Epithelial cell of proximal tubule (primary cell): ENCODE measurements around the gene CPNE4. TPM values are rescaled to one million over a fixed set of nuclear protein-coding genes. Genes with fewer than 3 reads are reported as not detected.

Source experiments
- DNase-seq: peaks from one replicate; pipeline ENCODE4 v3.0.0-alpha.2; 2011; ENCODE audit warnings: low read depth
- H3K4me3 ChIP-seq: 2 replicates; pipeline ENCODE4 v1.5.1; 2011; ENCODE audit warnings: low read depth, mild to moderate bottlenecking, low read length
- total RNA-seq: library from RNA; depleted of rRNA; stranded (reverse); fragments of >200 nt; gene quantifications from 2 replicates; pipeline ENCODE4 v1.2.3, GENCODE V29; 2015
- TF ChIP-seq, protein P1 (sequence below): conservative IDR thresholded peaks from 2 replicates; pipeline ENCODE4 v1.5.1; 2012; ENCODE audit warnings: low read depth, mild to moderate bottlenecking, low read length

The CPNE4 gene
- total RNA-seq, 1 donor from 2014 or later: 4.1 TPM

DNA sequence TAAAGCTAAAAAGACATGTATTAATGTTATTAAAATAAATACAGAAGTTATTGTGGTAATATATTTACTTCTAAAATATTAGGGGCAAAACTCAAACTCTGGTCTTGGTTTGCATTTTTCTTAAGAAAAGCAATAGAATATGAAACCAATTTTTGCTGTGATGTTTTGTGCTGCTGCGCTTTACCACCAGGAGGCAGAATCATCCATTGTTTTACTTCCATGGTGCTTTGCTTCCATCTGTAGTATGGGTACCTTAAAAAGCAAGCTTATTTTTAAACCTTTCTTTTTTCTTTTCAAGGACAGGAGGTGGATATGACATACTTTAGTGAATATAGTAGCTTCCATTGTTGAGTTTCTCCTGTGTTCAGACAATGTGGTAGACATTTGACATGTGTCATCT, 485.5 kb downstream of the CPNE4 start:
- no peak overlapping the region for H3K4me3 ChIP-seq
- TF ChIP-seq, protein P1, sequence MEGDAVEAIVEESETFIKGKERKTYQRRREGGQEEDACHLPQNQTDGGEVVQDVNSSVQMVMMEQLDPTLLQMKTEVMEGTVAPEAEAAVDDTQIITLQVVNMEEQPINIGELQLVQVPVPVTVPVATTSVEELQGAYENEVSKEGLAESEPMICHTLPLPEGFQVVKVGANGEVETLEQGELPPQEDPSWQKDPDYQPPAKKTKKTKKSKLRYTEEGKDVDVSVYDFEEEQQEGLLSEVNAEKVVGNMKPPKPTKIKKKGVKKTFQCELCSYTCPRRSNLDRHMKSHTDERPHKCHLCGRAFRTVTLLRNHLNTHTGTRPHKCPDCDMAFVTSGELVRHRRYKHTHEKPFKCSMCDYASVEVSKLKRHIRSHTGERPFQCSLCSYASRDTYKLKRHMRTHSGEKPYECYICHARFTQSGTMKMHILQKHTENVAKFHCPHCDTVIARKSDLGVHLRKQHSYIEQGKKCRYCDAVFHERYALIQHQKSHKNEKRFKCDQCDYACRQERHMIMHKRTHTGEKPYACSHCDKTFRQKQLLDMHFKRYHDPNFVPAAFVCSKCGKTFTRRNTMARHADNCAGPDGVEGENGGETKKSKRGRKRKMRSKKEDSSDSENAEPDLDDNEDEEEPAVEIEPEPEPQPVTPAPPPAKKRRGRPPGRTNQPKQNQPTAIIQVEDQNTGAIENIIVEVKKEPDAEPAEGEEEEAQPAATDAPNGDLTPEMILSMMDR: peak; percentile 75
- no peak for DNase-seq

DNA sequence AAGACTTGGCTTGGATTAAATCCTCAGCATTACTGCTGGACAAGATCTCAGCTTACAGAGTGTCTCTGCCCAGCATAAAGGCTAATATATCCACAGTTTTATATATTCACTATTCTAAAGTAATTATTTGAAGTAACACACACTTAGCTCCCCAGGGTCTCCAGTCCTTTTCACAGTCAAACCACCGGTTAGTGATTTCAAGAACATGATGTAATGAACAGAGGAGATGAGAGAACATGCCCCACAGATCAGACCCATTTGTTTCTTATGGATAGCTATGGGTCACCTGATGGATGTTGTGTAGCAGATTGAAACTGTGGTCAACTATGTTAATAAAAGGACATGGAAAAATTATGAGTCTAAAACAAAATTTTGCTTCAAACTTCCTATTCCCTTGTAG, 487.2 kb downstream of the CPNE4 start:
- no peak for DNase-seq
- H3K4me3 ChIP-seq: no peak overlapping the region
- TF ChIP-seq, protein P1: no peak

DNA sequence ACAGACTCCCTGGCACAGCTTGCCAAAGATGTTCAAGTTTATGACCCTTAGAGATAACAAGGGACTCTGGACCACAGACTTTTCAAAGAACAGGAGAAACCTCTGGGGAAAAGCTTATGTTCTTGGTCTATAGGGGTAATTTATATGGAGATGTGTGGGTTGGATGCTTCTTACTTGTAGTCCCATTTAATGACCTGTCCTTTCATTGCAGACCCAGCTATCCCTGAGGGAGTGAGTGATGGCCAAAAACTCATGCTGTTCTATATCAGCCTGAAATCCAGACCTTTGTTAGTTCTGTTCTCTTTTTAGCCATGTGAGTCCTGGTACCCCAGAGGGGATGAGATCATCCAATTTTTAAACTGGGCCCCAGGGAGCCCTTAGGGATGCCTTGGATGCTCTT, 488.4 kb downstream of the CPNE4 start:
- TF ChIP-seq, protein P1: no peak
- no peak overlapping the region for H3K4me3 ChIP-seq
- DNase-seq: no peak

DNA sequence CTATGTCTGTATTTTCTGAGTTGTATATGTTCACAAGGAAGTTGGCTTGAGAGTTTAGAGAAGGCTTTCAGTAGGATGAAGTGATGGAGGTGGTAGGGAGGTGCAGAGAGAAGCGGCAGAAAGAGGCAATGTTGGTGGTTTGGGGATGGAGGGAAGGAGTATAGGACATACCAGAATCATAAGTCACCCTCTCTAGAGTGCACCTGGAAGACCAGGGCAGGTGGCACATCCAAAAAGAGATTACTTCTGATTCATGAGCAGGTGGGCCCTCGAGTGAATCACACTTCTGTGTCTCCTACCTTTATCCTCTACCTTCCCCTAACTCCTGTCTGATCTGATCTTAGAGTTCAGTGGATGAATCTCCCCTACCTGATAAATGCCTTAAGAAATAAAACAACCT, 490.3 kb downstream of the CPNE4 start:
- no peak overlapping the region for H3K4me3 ChIP-seq
- TF ChIP-seq, protein P1: no peak
- DNase-seq: no peak

DNA sequence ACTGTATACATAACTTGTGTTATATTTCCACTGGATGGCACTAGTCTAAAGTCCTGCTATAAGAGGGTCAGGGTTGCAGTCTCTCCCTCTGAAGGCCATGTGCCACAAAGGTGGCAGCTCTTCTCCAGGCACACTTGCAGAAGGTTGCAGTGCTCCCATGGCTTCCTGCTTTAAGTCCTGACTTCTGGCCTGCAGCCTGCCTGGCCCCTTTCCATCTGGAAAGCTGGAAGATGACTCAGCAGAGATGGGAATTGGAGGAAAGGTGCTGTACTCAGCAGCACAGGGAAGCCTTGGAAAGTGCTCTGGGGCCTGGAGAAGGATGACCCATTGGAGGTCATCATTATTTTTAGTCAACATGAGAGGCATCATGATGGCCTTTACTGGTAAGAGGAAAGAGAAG, 491.1 kb downstream of the CPNE4 start:
- TF ChIP-seq, protein P1: no peak
- no peak for DNase-seq

DNA sequence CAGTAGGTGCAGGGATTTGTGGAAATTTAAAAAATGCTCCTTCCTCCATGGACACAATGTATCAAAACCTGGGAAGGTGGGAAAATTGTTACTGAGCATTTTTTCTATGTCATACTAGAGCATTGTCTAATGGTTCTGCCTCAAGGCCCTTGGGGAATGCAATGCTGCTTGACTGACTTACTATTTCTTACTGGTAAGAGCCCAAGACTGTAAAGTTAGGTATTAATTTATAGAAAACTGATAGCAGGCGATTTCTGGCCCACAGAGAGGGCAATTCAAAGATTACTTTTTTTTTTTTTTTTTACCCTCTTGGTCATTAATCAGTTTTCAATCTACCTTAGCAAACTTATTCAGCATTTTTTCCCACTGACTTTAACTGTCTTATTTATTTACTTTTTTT, 493.5 kb downstream of the CPNE4 start:
- TF ChIP-seq, protein P1: no peak

More for the DNA sequence above, 491.1 kb downstream of the CPNE4 start:
- H3K4me3 ChIP-seq: no peak overlapping the region

DNA sequence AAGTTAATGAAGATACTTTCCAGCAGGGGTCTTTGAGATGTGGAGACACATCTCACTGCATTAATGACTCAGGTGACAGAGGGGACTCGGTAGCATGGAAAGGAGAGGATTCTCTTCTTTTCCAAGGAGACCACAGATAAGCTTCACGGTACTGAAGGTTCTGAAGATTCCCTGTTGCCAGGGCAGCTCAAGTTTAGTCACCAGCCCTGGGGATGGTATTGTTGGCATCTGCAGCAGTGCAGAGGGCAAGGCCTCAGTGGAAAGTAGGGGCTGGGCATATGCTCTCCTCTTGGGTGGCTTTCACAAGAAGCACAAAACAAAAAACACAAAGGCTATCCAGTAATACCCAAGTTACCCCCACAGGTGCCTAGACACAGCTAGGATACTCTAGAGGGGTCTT, 494.0 kb downstream of the CPNE4 start:
- no peak overlapping the region for H3K4me3 ChIP-seq
- no peak for DNase-seq
- TF ChIP-seq, protein P1: no peak

More for the DNA sequence above, 493.5 kb downstream of the CPNE4 start:
- peak; percentile 82 for DNase-seq
- no peak overlapping the region for H3K4me3 ChIP-seq
